RKO (cell line): ENCODE data around the gene SH3BGRL.
"Not testable (repeated sequence)": the region's sequence is repeated elsewhere in the genome, so short reads cannot be mapped to it uniquely, and the experiment has no call there.

Source experiments
- DNase-seq: peaks from one replicate; pipeline ENCODE4 v3.0.0-alpha.2; 2016; ENCODE audit warnings: low spot score

Gene SH3BGRL

GRCh38 chrX:81259714-81260395 is 58.0 kb downstream of the SH3BGRL start:
- DNase-seq = no peak

- DNase-seq = no peak
Observed at GRCh38 chrX:81261576-81261975, 59.7 kb downstream of the SH3BGRL start.

- no peak for DNase-seq
Observed at GRCh38 chrX:81263059-81263458, 61.2 kb downstream of the SH3BGRL start.

GRCh38 chrX:81278616-81279015 is 76.7 kb downstream of the SH3BGRL start:
- no peak for DNase-seq

- DNase-seq = no peak
Observed at GRCh38 chrX:81280148-81280547, 78.2 kb downstream of the SH3BGRL start.

DNA sequence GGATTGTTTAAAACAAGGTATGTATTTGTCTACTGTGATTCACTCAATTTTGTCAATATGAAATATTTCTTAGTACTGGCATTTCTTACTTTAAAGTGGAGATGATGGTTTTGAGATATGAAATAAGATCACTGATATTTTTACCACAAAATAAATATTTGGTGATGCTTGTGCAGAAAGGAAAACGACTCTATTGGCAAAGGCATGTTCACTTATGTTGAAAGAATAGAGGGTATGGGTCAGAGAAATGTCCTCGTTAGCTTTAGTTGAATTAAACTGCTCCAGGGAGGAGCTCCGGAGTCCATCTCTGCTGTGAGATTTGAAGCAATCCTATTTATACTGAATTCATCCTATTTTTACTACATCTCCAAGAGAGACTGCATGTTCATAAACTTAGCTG is 84.2 kb downstream of the SH3BGRL start:
- no peak for DNase-seq

DNA sequence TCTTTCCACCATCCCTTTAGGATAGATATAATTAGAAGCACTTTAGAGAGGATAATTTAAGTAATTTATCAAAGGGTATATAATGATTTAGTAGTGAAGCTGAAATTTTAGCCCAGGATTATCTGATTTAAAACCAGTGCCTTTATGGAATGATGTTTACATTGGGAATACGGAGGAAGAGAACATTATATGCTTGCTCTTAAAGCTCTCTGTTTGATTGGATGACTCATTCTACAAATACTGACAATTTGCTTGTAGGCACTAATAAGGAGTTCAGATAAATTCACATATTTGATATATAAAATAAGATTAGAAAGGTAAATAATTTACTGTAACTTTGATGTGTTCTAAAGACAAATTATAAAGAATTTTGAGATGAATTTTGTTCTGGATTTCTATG is 84.7 kb downstream of the SH3BGRL start:
- no peak for DNase-seq

- no peak for DNase-seq
Observed at GRCh38 chrX:81291996-81292395, 90.1 kb downstream of the SH3BGRL start.

DNA sequence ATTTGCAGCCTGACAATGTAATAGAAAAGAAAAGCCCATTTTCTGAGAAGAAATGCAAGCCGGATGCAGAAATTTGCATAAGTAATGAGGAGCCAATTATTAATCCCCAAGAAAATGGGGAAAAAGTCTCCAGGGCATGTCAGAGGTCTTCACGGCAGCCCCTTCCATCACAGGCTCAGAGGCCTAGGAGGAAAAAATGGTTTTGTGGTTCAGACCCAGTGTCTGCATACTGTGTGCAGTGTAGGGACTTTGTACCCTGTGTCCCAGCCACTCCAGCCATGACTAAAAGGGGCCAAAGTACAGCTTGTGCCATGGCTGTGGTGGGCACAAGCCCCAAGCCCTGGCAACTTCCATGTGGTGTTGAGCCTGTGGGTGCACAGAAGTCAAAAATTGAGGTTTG is 92.2 kb downstream of the SH3BGRL start:
- no peak for DNase-seq

- DNase-seq = no peak
Observed at GRCh38 chrX:81301877-81302276, 100.0 kb downstream of the SH3BGRL start.

GRCh38 chrX:81304563-81304962 is 102.7 kb downstream of the SH3BGRL start:
- DNase-seq = no peak

DNA sequence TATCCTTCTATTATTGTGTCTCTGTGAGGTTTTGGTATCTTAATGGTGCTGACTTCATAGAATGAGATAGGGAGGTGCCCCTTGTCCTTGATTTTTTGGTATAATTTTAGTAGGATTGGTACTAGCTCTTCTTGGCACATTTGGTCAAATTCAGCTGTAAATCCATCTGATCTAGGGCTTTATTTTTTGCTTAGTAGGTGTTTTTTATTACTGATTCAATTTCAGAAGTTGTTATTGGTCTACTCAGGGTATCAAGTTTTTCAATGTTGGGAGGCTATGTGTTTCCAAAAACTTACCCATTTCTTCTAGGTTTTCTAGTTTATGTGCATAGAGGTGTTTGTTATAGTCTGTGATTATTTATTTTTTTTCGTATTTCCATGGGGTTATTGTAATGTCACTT is 103.3 kb downstream of the SH3BGRL start:
- no peak for DNase-seq

- no peak for DNase-seq
Observed at GRCh38 chrX:81308086-81308829, 106.4 kb downstream of the SH3BGRL start.

DNA sequence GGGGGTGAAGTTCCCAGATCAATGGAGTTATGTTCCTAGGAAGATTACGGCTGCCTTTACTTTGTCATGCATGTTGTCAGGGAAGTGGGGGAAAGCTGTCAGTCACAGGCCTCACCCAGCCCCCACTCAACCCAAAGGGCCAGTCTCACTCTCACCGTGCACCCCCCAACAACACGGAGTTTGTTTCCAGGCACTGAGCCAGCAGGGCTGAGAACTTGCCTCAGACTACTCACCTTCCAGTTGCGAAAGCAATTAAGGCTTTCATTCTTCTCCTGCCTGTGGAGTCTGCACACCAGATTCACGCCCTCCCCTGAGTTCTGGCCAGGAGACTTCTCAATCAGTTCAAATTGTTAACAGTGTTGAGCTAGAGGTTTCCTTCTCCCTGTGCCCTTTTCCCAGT is 114.3 kb downstream of the SH3BGRL start:
- DNase-seq = no peak

- not testable (repeated sequence) for DNase-seq
Observed at GRCh38 chrX:81331653-81332052, 129.8 kb downstream of the SH3BGRL start.

- DNase-seq = no peak
Observed at GRCh38 chrX:81336455-81337152, 134.7 kb downstream of the SH3BGRL start.

- no peak for DNase-seq
Observed at GRCh38 chrX:81337805-81338204, 135.9 kb downstream of the SH3BGRL start.

DNA sequence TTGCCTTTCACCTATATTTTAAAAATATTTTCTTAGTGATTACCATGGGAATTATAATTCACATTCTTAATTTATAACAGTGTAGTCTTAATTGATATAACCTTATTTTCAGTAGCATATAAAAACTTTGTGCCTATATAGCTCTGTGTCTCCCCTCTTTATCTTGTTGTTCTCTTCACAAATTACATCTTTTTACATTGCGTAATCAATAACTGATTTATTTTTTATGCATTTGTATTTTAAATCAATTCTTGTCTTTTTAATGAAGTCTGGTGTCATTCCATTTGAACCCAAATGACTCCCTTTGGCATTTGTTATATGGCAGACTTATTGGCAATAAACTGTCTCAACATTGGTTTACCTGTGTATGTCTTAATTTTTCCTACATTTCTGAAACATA is 137.0 kb downstream of the SH3BGRL start:
- no peak for DNase-seq

- not testable (repeated sequence) for DNase-seq
Observed at GRCh38 chrX:81345296-81345695, 143.4 kb downstream of the SH3BGRL start.
